Glomerular visceral epithelial cell (primary cell): Measurements from ENCODE around the gene NUCB1.
"Not testable (repeated sequence)": the region's sequence is repeated elsewhere in the genome, so short reads cannot be mapped to it uniquely, and the experiment has no call there.

ENCODE experiments used
- DNase-seq: peaks from one replicate; pipeline ENCODE4 v3.0.0-alpha.2; 2016; ENCODE audit errors: extremely low spot score

NUCB1 gene

GRCh38 chr19:48899781-48900476 lies at the start of gene NUCB1:
Gene NUCB1 (plus strand): TSS chr19:48900312. CDS start chr19:48900797, 485 bp downstream.
- peak; percentile 99 for DNase-seq

GRCh38 chr19:48852292-48852691 lies 47.8 kb upstream of the NUCB1 start:
- DNase-seq: no peak

GRCh38 chr19:48853483-48853882 lies 46.6 kb upstream of the NUCB1 start:
- DNase-seq: no peak

GRCh38 chr19:48854103-48854502 lies 46.0 kb upstream of the NUCB1 start:
- DNase-seq: no peak

GRCh38 chr19:48856921-48857320 lies 43.2 kb upstream of the NUCB1 start:
- no peak for DNase-seq

GRCh38 chr19:48858984-48859710 lies 41.0 kb upstream of the NUCB1 start:
- DNase-seq: no peak

- DNase-seq: no peak
Measured at GRCh38 chr19:48859711-48860572, 40.2 kb upstream of the NUCB1 start.

- DNase-seq: no peak
Measured at GRCh38 chr19:48861313-48861712, 38.8 kb upstream of the NUCB1 start.

GRCh38 chr19:48862827-48863226 lies 37.3 kb upstream of the NUCB1 start:
- DNase-seq: no peak

GRCh38 chr19:48866692-48867091 lies 33.4 kb upstream of the NUCB1 start:
- DNase-seq: no peak

- no peak for DNase-seq
Measured at GRCh38 chr19:48867123-48867745, 32.9 kb upstream of the NUCB1 start.

- DNase-seq: no peak
Measured at GRCh38 chr19:48867746-48868113, 32.4 kb upstream of the NUCB1 start.

- DNase-seq: peak; percentile 53
Measured at GRCh38 chr19:48868114-48868886, 31.8 kb upstream of the NUCB1 start, which contains the start of gene PLEKHA4. Gene PLEKHA4 (minus strand): TSS chr19:48868617. CDS start chr19:48867620, 997 bp downstream.

- DNase-seq: no peak
Measured at GRCh38 chr19:48870048-48870447, 30.1 kb upstream of the NUCB1 start.

- not testable (repeated sequence) for DNase-seq
Measured at GRCh38 chr19:48871471-48872181, 28.5 kb upstream of the NUCB1 start.

- peak; percentile 98 for DNase-seq
Measured at GRCh38 chr19:48872182-48872883, 27.8 kb upstream of the NUCB1 start, which contains the start of gene PPP1R15A. Gene PPP1R15A (plus strand): TSS chr19:48872421. CDS start chr19:48873234, 813 bp downstream.

GRCh38 chr19:48872884-48873475 lies 27.1 kb upstream of the NUCB1 start:
- DNase-seq: peak; percentile 94

GRCh38 chr19:48873476-48874302 lies 26.4 kb upstream of the NUCB1 start:
- no peak for DNase-seq
